ENCODE results near the gene ZMYND12. TPM values are rescaled to one million over a fixed set of nuclear protein-coding genes. Genes with fewer than 3 reads are reported as not detected.

ZMYND12 gene
- total and polyA plus RNA-seq, 4 experiments from 2014 or later, result 0.28 to 3.2 (median 0.96) TPM

- ChIA-PET POLR2A (ENCODE audit: partially characterized antibody) (no interaction called here), CTCF (ENCODE audit: partially characterized antibody) (no interaction called here)
- DNase-seq, result no peak
- H3K4me3 ChIP-seq (ENCODE audit: low read length in 2 of 2), result no peak overlapping the region
- Mint-ChIP-seq H3K4me3 (no peak overlapping the region), H3K36me3 (no peaks in the 10 kb centered on the region), H3K27ac (no peak overlapping the region), H3K27me3 (no peaks in the 10 kb centered on the region), H3K4me1 (no peaks in the 10 kb centered on the region), H3K9me3 (no peaks in the 10 kb centered on the region)
- intact Hi-C loops (cut with micrococcal nuclease), result no loop called here
- no peaks in the 10 kb centered on the region for H3K4me1 ChIP-seq (ENCODE audit: insufficient read depth, low read length)
- no peak overlapping the region for H3K27ac ChIP-seq (ENCODE audit: low read depth, low read length)
- H3K9me3 ChIP-seq (ENCODE audit: control insufficient read depth in 1 of 2, low read length in 2 of 2), result no peaks in the 10 kb centered on the region
- no peaks in the 10 kb centered on the region for H3K27me3 ChIP-seq (ENCODE audit: insufficient read depth, low read length)
- H3K36me3 ChIP-seq (ENCODE audit: insufficient read depth, low read length), result no peaks in the 10 kb centered on the region
These were observed 13.2 kb downstream of the ZMYND12 start for GRCh38 chr1:42442662-42443061.

- Mint-ChIP-seq H3K27me3 (peaks cover 3 to 4% of the 10 kb centered on the region in 2 donors), H3K9me3 (no peaks in the 10 kb centered on the region), H3K36me3 (no peaks in the 10 kb centered on the region), H3K4me1 (no peaks in the 10 kb centered on the region), H3K4me3 (no peak overlapping the region), H3K27ac (no peak overlapping the region)
- Histone ChIP-seq H3K36me3 (ENCODE audit: insufficient read depth, low read length) (no peaks in the 10 kb centered on the region), H3K4me1 (ENCODE audit: insufficient read depth, low read length) (no peaks in the 10 kb centered on the region), H3K9me3 (ENCODE audit: control insufficient read depth in 1 of 2, low read length in 2 of 2) (no peaks in the 10 kb centered on the region), H3K4me3 (ENCODE audit: low read length in 2 of 2) (no peak overlapping the region), H3K27me3 (ENCODE audit: insufficient read depth, low read length) (no peaks in the 10 kb centered on the region), H3K27ac (ENCODE audit: low read depth, low read length) (no peak overlapping the region)
- intact Hi-C loops (cut with micrococcal nuclease), result no loop called here
- CTCF ChIA-PET (ENCODE audit: partially characterized antibody), result no interaction called here
- POLR2A ChIA-PET (ENCODE audit: partially characterized antibody), result no interaction called here
- DNase-seq, result no peak
These were observed 15.9 kb downstream of the ZMYND12 start for GRCh38 chr1:42439940-42440339.

- CTCF ChIA-PET (ENCODE audit: partially characterized antibody), result no interaction called here
- Mint-ChIP-seq H3K36me3 (no peaks in the 10 kb centered on the region), H3K27me3 (peaks cover 3 to 4% of the 10 kb centered on the region in 2 donors), H3K4me1 (no peaks in the 10 kb centered on the region), H3K27ac (no peak overlapping the region), H3K4me3 (no peak overlapping the region), H3K9me3 (no peaks in the 10 kb centered on the region)
- Histone ChIP-seq H3K4me1 (ENCODE audit: insufficient read depth, low read length) (no peaks in the 10 kb centered on the region), H3K4me3 (ENCODE audit: low read length in 2 of 2) (no peak overlapping the region), H3K27ac (ENCODE audit: low read depth, low read length) (no peak overlapping the region), H3K27me3 (ENCODE audit: insufficient read depth, low read length) (no peaks in the 10 kb centered on the region), H3K36me3 (ENCODE audit: insufficient read depth, low read length) (no peaks in the 10 kb centered on the region), H3K9me3 (ENCODE audit: control insufficient read depth in 1 of 2, low read length in 2 of 2) (no peaks in the 10 kb centered on the region)
- POLR2A ChIA-PET (ENCODE audit: partially characterized antibody), result no interaction called here
- no peak for DNase-seq
- intact Hi-C loops (cut with micrococcal nuclease), result no loop called here
These were observed 21.5 kb downstream of the ZMYND12 start for GRCh38 chr1:42434340-42434739.

GRCh38 chr1:42433369-42433768, 22.5 kb downstream of the ZMYND12 start:
- no peaks in the 10 kb centered on the region for H3K9me3 ChIP-seq (ENCODE audit: control insufficient read depth in 1 of 2, low read length in 2 of 2)
- H3K4me1 Mint-ChIP-seq, result no peaks in the 10 kb centered on the region
- ChIA-PET POLR2A (ENCODE audit: partially characterized antibody) (no interaction called here), CTCF (ENCODE audit: partially characterized antibody) (no interaction called here)
- H3K9me3 Mint-ChIP-seq, result no peaks in the 10 kb centered on the region
- H3K4me3 ChIP-seq (ENCODE audit: low read length in 2 of 2), result no peak overlapping the region
- H3K36me3 Mint-ChIP-seq, result no peaks in the 10 kb centered on the region
- H3K36me3 ChIP-seq (ENCODE audit: insufficient read depth, low read length), result no peaks in the 10 kb centered on the region
- H3K27me3 ChIP-seq (ENCODE audit: insufficient read depth, low read length), result no peaks in the 10 kb centered on the region
- intact Hi-C loops (cut with micrococcal nuclease), result no loop called here
- H3K27ac ChIP-seq (ENCODE audit: low read depth, low read length), result no peak overlapping the region
- H3K4me1 ChIP-seq (ENCODE audit: insufficient read depth, low read length), result no peaks in the 10 kb centered on the region
- H3K4me3 Mint-ChIP-seq, result no peak overlapping the region
- H3K27ac Mint-ChIP-seq, result no peak overlapping the region
- DNase-seq, result no peak
- H3K27me3 Mint-ChIP-seq, result peaks cover 3 to 4% of the 10 kb centered on the region in 2 donors

GRCh38 chr1:42432714-42433113, 23.1 kb downstream of the ZMYND12 start:
- Histone ChIP-seq H3K27ac (ENCODE audit: low read depth, low read length) (no peak overlapping the region), H3K4me1 (ENCODE audit: insufficient read depth, low read length) (no peaks in the 10 kb centered on the region), H3K4me3 (ENCODE audit: low read length in 2 of 2) (no peak overlapping the region), H3K36me3 (ENCODE audit: insufficient read depth, low read length) (no peaks in the 10 kb centered on the region), H3K27me3 (ENCODE audit: insufficient read depth, low read length) (no peaks in the 10 kb centered on the region), H3K9me3 (ENCODE audit: control insufficient read depth in 1 of 2, low read length in 2 of 2) (no peaks in the 10 kb centered on the region)
- Mint-ChIP-seq H3K9me3 (no peaks in the 10 kb centered on the region), H3K36me3 (no peaks in the 10 kb centered on the region), H3K4me3 (no peak overlapping the region), H3K4me1 (no peaks in the 10 kb centered on the region), H3K27ac (no peak overlapping the region), H3K27me3 (peaks cover 3 to 4% of the 10 kb centered on the region in 2 donors)
- ChIA-PET POLR2A (ENCODE audit: partially characterized antibody) (no interaction called here), CTCF (ENCODE audit: partially characterized antibody) (no interaction called here)
- no peak for DNase-seq
- intact Hi-C loops (cut with micrococcal nuclease), result no loop called here

GRCh38 chr1:42431514-42431913, 24.3 kb downstream of the ZMYND12 start:
- Mint-ChIP-seq H3K36me3 (no peaks in the 10 kb centered on the region), H3K27me3 (no peaks in the 10 kb centered on the region), H3K4me1 (no peaks in the 10 kb centered on the region), H3K27ac (no peak overlapping the region), H3K9me3 (no peaks in the 10 kb centered on the region), H3K4me3 (no peak overlapping the region)
- H3K4me3 ChIP-seq (ENCODE audit: low read length in 2 of 2), result no peak overlapping the region
- H3K27me3 ChIP-seq (ENCODE audit: insufficient read depth, low read length), result no peaks in the 10 kb centered on the region
- no peak for DNase-seq
- CTCF ChIA-PET (ENCODE audit: partially characterized antibody), result no interaction called here
- H3K27ac ChIP-seq (ENCODE audit: low read depth, low read length), result no peak overlapping the region
- POLR2A ChIA-PET (ENCODE audit: partially characterized antibody), result no interaction called here
- H3K36me3 ChIP-seq (ENCODE audit: insufficient read depth, low read length), result no peaks in the 10 kb centered on the region
- no peaks in the 10 kb centered on the region for H3K4me1 ChIP-seq (ENCODE audit: insufficient read depth, low read length)
- no peaks in the 10 kb centered on the region for H3K9me3 ChIP-seq (ENCODE audit: control insufficient read depth in 1 of 2, low read length in 2 of 2)
- intact Hi-C loops (cut with micrococcal nuclease), result no loop called here

GRCh38 chr1:42430286-42431135, 25.3 kb downstream of the ZMYND12 start:
- Histone ChIP-seq H3K27me3 (ENCODE audit: insufficient read depth, low read length) (no peaks in the 10 kb centered on the region), H3K4me3 (ENCODE audit: low read length in 2 of 2) (no peak overlapping the region), H3K36me3 (ENCODE audit: insufficient read depth, low read length) (no peaks in the 10 kb centered on the region), H3K9me3 (ENCODE audit: control insufficient read depth in 1 of 2, low read length in 2 of 2) (no peaks in the 10 kb centered on the region), H3K27ac (ENCODE audit: low read depth, low read length) (no peak overlapping the region), H3K4me1 (ENCODE audit: insufficient read depth, low read length) (no peaks in the 10 kb centered on the region)
- H3K36me3 Mint-ChIP-seq, result no peaks in the 10 kb centered on the region
- POLR2A ChIA-PET (ENCODE audit: partially characterized antibody), result no interaction called here
- intact Hi-C loops (cut with micrococcal nuclease), result no loop called here
- no peak overlapping the region for H3K4me3 Mint-ChIP-seq
- no peaks in the 10 kb centered on the region for H3K27me3 Mint-ChIP-seq
- no peak for DNase-seq
- no peaks in the 10 kb centered on the region for H3K4me1 Mint-ChIP-seq
- CTCF ChIA-PET (ENCODE audit: partially characterized antibody), result no interaction called here
- H3K27ac Mint-ChIP-seq, result no peak overlapping the region
- H3K9me3 Mint-ChIP-seq, result no peaks in the 10 kb centered on the region

Measured in CD4-positive, alpha-beta memory T cell (primary cell).